Measurements from ENCODE around the gene PSTPIP1.

Gene PSTPIP1

GRCh38 chr15:77001351-77001750 is 6.4 kb downstream of the PSTPIP1 start:
- Histone ChIP-seq H3K4me1 (ENCODE audit: insufficient read depth, insufficient read length) (peaks cover 8% of the 10 kb centered on the region), H3K9ac (ENCODE audit: insufficient read length, low read depth) (no peak overlapping the region), H3K36me3 (ENCODE audit: insufficient read depth, insufficient read length, low read length) (no peaks in the 10 kb centered on the region), H3K4me3 (ENCODE audit: insufficient read length, low read depth) (no peak overlapping the region), H3K9me3 (ENCODE audit: insufficient read depth, low read length) (no peaks in the 10 kb centered on the region), H3K27me3 (ENCODE audit: insufficient read depth, insufficient read length) (no peaks in the 10 kb centered on the region)
- TF ChIP-seq SUZ12 (IDR thresholded peaks at IDR 0.05; ENCODE audit: extremely low read depth, insufficient read depth, insufficient read length) (no peak), ZNF274 (IDR thresholded peaks at IDR 0.05; ENCODE audit: low read depth, low read length) (no peak), YY1 (IDR thresholded peaks at IDR 0.05; ENCODE audit: insufficient read depth, insufficient read length) (no peak)
- DNase-seq (ENCODE audit: low read depth, low spot score): no peak

GRCh38 chr15:77001966-77002365 is 7.0 kb downstream of the PSTPIP1 start:
- no peak for TF ChIP-seq SUZ12 (IDR thresholded peaks at IDR 0.05; ENCODE audit: extremely low read depth, insufficient read depth, insufficient read length)
- no peak for TF ChIP-seq YY1 (IDR thresholded peaks at IDR 0.05; ENCODE audit: insufficient read depth, insufficient read length)
- TF ChIP-seq ZNF274 (IDR thresholded peaks at IDR 0.05; ENCODE audit: low read depth, low read length): no peak
- no peaks in the 10 kb centered on the region for H3K27me3 ChIP-seq (ENCODE audit: insufficient read depth, insufficient read length)
- DNase-seq (ENCODE audit: low read depth, low spot score): no peak

GRCh38 chr15:77002436-77002835 is 7.5 kb downstream of the PSTPIP1 start:
- Histone ChIP-seq H3K4me3 (ENCODE audit: insufficient read length, low read depth) (no peak overlapping the region), H3K9ac (ENCODE audit: insufficient read length, low read depth) (no peak overlapping the region), H3K9me3 (ENCODE audit: insufficient read depth, low read length) (no peaks in the 10 kb centered on the region), H3K36me3 (ENCODE audit: insufficient read depth, insufficient read length, low read length) (no peaks in the 10 kb centered on the region), H3K27me3 (ENCODE audit: insufficient read depth, insufficient read length) (no peaks in the 10 kb centered on the region), H3K4me1 (ENCODE audit: insufficient read depth, insufficient read length) (no peaks in the 10 kb centered on the region)
- no peak for DNase-seq (ENCODE audit: low read depth, low spot score)
- TF ChIP-seq ZNF274 (IDR thresholded peaks at IDR 0.05; ENCODE audit: low read depth, low read length): no peak

More at GRCh38 chr15:77001966-77002365, 7.0 kb downstream of the PSTPIP1 start:
- Histone ChIP-seq H3K36me3 (ENCODE audit: insufficient read depth, insufficient read length, low read length) (no peaks in the 10 kb centered on the region), H3K4me3 (ENCODE audit: insufficient read length, low read depth) (no peak overlapping the region), H3K9me3 (ENCODE audit: insufficient read depth, low read length) (no peaks in the 10 kb centered on the region), H3K4me1 (ENCODE audit: insufficient read depth, insufficient read length) (peaks cover 2% of the 10 kb centered on the region), H3K9ac (ENCODE audit: insufficient read length, low read depth) (no peak overlapping the region)

- Histone ChIP-seq H3K36me3 (ENCODE audit: insufficient read depth, insufficient read length, low read length) (no peaks in the 10 kb centered on the region), H3K9me3 (ENCODE audit: insufficient read depth, low read length) (no peaks in the 10 kb centered on the region), H3K4me3 (ENCODE audit: insufficient read length, low read depth) (no peak overlapping the region), H3K27me3 (ENCODE audit: insufficient read depth, insufficient read length) (no peaks in the 10 kb centered on the region), H3K9ac (ENCODE audit: insufficient read length, low read depth) (no peak overlapping the region), H3K4me1 (ENCODE audit: insufficient read depth, insufficient read length) (no peaks in the 10 kb centered on the region)
- TF ChIP-seq YY1 (IDR thresholded peaks at IDR 0.05; ENCODE audit: insufficient read depth, insufficient read length) (no peak), SUZ12 (IDR thresholded peaks at IDR 0.05; ENCODE audit: extremely low read depth, insufficient read depth, insufficient read length) (no peak), ZNF274 (IDR thresholded peaks at IDR 0.05; ENCODE audit: low read depth, low read length) (no peak)
- DNase-seq (ENCODE audit: low read depth, low spot score): no peak
These were observed 8.3 kb downstream of the PSTPIP1 start for GRCh38 chr15:77002954-77003912.

GRCh38 chr15:77004189-77004588 is 9.3 kb downstream of the PSTPIP1 start:
- DNase-seq (ENCODE audit: low read depth, low spot score): no peak
- no peaks in the 10 kb centered on the region for H3K27me3 ChIP-seq (ENCODE audit: insufficient read depth, insufficient read length)
- H3K36me3 ChIP-seq (ENCODE audit: insufficient read depth, insufficient read length, low read length): no peaks in the 10 kb centered on the region
- TF ChIP-seq ZNF274 (IDR thresholded peaks at IDR 0.05; ENCODE audit: low read depth, low read length): no peak
- no peak for TF ChIP-seq YY1 (IDR thresholded peaks at IDR 0.05; ENCODE audit: insufficient read depth, insufficient read length)
- no peak for TF ChIP-seq SUZ12 (IDR thresholded peaks at IDR 0.05; ENCODE audit: extremely low read depth, insufficient read depth, insufficient read length)
- no peaks in the 10 kb centered on the region for H3K4me1 ChIP-seq (ENCODE audit: insufficient read depth, insufficient read length)
- H3K4me3 ChIP-seq (ENCODE audit: insufficient read length, low read depth): no peak overlapping the region
- no peaks in the 10 kb centered on the region for H3K9me3 ChIP-seq (ENCODE audit: insufficient read depth, low read length)
- no peak overlapping the region for H3K9ac ChIP-seq (ENCODE audit: insufficient read length, low read depth)

- Histone ChIP-seq H3K27me3 (ENCODE audit: insufficient read depth, insufficient read length) (no peaks in the 10 kb centered on the region), H3K4me3 (ENCODE audit: insufficient read length, low read depth) (no peak overlapping the region), H3K4me1 (ENCODE audit: insufficient read depth, insufficient read length) (no peaks in the 10 kb centered on the region), H3K9me3 (ENCODE audit: insufficient read depth, low read length) (no peaks in the 10 kb centered on the region), H3K9ac (ENCODE audit: insufficient read length, low read depth) (no peak overlapping the region), H3K36me3 (ENCODE audit: insufficient read depth, insufficient read length, low read length) (no peaks in the 10 kb centered on the region)
- TF ChIP-seq ZNF274 (IDR thresholded peaks at IDR 0.05; ENCODE audit: low read depth, low read length) (no peak), YY1 (IDR thresholded peaks at IDR 0.05; ENCODE audit: insufficient read depth, insufficient read length) (no peak), SUZ12 (IDR thresholded peaks at IDR 0.05; ENCODE audit: extremely low read depth, insufficient read depth, insufficient read length) (no peak)
- no peak for DNase-seq (ENCODE audit: low read depth, low spot score)
These were observed 14.2 kb downstream of the PSTPIP1 start for GRCh38 chr15:77009176-77009575.

GRCh38 chr15:77009646-77010311 is 14.9 kb downstream of the PSTPIP1 start:
- Histone ChIP-seq H3K36me3 (ENCODE audit: insufficient read depth, insufficient read length, low read length) (no peaks in the 10 kb centered on the region), H3K9ac (ENCODE audit: insufficient read length, low read depth) (no peak overlapping the region), H3K9me3 (ENCODE audit: insufficient read depth, low read length) (no peaks in the 10 kb centered on the region), H3K4me1 (ENCODE audit: insufficient read depth, insufficient read length) (peaks cover 2% of the 10 kb centered on the region), H3K27me3 (ENCODE audit: insufficient read depth, insufficient read length) (no peaks in the 10 kb centered on the region), H3K4me3 (ENCODE audit: insufficient read length, low read depth) (no peak overlapping the region)
- no peak for TF ChIP-seq ZNF274 (IDR thresholded peaks at IDR 0.05; ENCODE audit: low read depth, low read length)
- no peak for TF ChIP-seq SUZ12 (IDR thresholded peaks at IDR 0.05; ENCODE audit: extremely low read depth, insufficient read depth, insufficient read length)
- no peak for TF ChIP-seq YY1 (IDR thresholded peaks at IDR 0.05; ENCODE audit: insufficient read depth, insufficient read length)
- no peak for DNase-seq (ENCODE audit: low read depth, low spot score)

Data from NT2/D1 (cell line).